HepG2 (cell line): ENCODE data around the gene TK2.

Source experiments
- CCAR2 ChIP-seq: fragments of 200-400 bp; formaldehyde crosslinking; optimal IDR thresholded peaks from 2 replicates; pipeline ENCODE3; 2018; ENCODE audit warnings: low read depth, mild to moderate bottlenecking, low read length, moderate library complexity
- CREB1 ChIP-seq, 2 experiments: fragments of 450-650 bp in 1 of 2; IDR thresholded peaks; 2 replicates each; pipeline ENCODE4 v1.6.1; 2016 to 2017; ENCODE audit warnings: control low read depth in 1 of 2, mild to moderate bottlenecking in 1 of 2, missing compliant biosample characterization in 1 of 2, missing genetic modification characterization in 1 of 2
- EP300 ChIP-seq, 3 experiments: sonication (generic) in 1 of 3; formaldehyde crosslinking in 1 of 3; IDR thresholded peaks; 2 replicates each; pipeline versions ENCODE4 v1.5.1 to v1.6.1; 2011 to 2020; ENCODE audit warnings: low read depth in 2 of 3, low read length in 2 of 3, borderline replicate concordance in 1 of 3, improper control_type of control experiment in 1 of 3, mild to moderate bottlenecking in 1 of 3, missing genetic modification reagents in 1 of 3, moderate library complexity in 1 of 3
- GFI1 ChIP-seq: sonication (generic); formaldehyde crosslinking; IDR thresholded peaks from 2 replicates; pipeline ENCODE4 v1.5.0; 2020; ENCODE audit warnings: missing genetic modification reagents, mild to moderate bottlenecking, borderline replicate concordance
- HMGA1 ChIP-seq: sonication (generic); formaldehyde crosslinking; conservative IDR thresholded peaks from 2 replicates; pipeline ENCODE4 v1.4.0; 2020; ENCODE audit warnings: missing genetic modification reagents
- ZBTB7A ChIP-seq: sonication (generic); formaldehyde crosslinking; IDR thresholded peaks from 2 replicates; pipeline ENCODE4 v1.8.0; 2022; ENCODE audit warnings: mild to moderate bottlenecking, missing genetic modification reagents
- ZNF317 ChIP-seq: sonication (generic); formaldehyde crosslinking; IDR thresholded peaks from 2 replicates; pipeline ENCODE4 v1.5.0; 2020; ENCODE audit warnings: mild to moderate bottlenecking, missing genetic modification reagents
- TF ChIP-seq, protein P1 (sequence below): sonication (generic); formaldehyde crosslinking; IDR thresholded peaks from 2 replicates; pipeline ENCODE4 v1.5.0; 2020; ENCODE audit warnings: mild to moderate bottlenecking, missing genetic modification reagents, moderate library complexity

DNA sequence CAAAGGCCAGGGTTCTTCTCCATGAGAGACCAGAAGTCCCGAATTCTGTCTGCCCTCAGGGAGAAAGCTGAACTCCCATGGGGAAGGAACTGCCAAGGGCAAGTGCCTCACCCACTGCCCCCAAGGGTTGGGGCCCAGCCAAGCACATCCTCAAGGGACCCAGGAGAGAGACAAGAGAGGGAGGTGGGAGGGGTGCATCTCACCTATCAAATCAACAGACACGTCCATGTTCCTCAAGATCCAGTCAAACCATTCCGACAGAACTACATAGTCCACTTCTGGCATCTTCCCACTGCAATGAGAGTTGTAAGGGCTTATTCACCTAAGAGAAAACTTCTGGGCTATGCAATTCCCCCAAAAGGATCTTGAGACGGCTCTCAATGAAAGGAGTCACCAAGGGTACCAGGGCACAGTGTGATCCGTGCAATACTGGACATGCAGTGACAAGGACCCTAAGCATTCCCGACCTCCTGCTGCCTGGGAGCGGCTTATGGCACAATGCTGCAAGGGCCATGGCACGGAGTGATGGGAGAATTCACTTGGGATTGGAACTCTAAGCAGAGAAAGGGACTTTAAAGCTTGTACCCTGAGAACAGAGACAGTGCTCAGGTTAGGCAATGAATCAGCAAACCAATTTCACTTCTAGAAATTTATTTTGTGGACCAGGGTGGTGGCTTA lies 32.2 kb downstream of the TK2 start:
- TF ChIP-seq, protein P1, sequence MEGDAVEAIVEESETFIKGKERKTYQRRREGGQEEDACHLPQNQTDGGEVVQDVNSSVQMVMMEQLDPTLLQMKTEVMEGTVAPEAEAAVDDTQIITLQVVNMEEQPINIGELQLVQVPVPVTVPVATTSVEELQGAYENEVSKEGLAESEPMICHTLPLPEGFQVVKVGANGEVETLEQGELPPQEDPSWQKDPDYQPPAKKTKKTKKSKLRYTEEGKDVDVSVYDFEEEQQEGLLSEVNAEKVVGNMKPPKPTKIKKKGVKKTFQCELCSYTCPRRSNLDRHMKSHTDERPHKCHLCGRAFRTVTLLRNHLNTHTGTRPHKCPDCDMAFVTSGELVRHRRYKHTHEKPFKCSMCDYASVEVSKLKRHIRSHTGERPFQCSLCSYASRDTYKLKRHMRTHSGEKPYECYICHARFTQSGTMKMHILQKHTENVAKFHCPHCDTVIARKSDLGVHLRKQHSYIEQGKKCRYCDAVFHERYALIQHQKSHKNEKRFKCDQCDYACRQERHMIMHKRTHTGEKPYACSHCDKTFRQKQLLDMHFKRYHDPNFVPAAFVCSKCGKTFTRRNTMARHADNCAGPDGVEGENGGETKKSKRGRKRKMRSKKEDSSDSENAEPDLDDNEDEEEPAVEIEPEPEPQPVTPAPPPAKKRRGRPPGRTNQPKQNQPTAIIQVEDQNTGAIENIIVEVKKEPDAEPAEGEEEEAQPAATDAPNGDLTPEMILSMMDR (CRISPR knock-in tag) = 0 out of 2 replicates have a peak, but pooled peaks have one; percentile 13
- no peak for TF ChIP-seq HMGA1
- TF ChIP-seq CREB1 (IDR thresholded peaks at IDR 0.05) = no peak
- no peak for TF ChIP-seq CREB1 (CRISPR knock-in tag; IDR thresholded peaks at IDR 0.05)
- TF ChIP-seq ZBTB7A (CRISPR knock-in tag) = no peak
- TF ChIP-seq GFI1 (CRISPR knock-in tag) = no peak
- TF ChIP-seq CCAR2 = no peak
- TF ChIP-seq EP300 (IDR thresholded peaks at IDR 0.05; ENCODE audit: low read depth in 2 of 2, low read length in 2 of 2) = no peak
- no peak for TF ChIP-seq EP300 (CRISPR knock-in tag; IDR thresholded peaks at IDR 0.05; ENCODE audit: borderline replicate concordance)
- no peak for TF ChIP-seq ZNF317 (CRISPR knock-in tag)
